ENCODE measurements around the gene LRRC61.

LRRC61 gene

DNA sequence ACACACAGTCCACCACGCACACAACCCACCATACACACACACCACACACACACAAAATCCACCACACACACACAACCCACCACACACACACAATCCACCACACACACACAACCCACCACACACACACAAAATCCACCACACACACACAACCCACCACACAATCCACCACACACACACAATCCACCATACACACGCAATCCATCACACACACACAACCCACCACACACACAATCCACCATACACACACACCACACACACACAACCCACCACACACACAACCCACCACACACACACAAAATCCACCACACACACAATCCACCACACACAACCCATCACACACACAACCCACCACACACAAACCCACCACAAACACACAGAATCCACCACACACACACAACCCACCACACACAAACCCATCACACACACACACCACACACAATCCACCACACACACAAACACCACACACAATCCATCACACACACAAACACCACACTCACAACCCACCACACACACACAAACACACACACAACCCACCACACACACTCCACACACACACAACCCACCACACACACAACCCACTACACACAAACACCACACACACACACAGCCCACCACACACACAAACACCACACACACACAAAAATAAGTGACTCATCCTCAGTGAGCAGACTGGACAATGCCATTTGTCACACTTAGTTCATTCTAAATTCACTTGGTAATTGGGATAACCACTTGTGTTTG is 36.6 kb downstream of the LRRC61 start (continued):
- TF ChIP-seq, protein P1, sequence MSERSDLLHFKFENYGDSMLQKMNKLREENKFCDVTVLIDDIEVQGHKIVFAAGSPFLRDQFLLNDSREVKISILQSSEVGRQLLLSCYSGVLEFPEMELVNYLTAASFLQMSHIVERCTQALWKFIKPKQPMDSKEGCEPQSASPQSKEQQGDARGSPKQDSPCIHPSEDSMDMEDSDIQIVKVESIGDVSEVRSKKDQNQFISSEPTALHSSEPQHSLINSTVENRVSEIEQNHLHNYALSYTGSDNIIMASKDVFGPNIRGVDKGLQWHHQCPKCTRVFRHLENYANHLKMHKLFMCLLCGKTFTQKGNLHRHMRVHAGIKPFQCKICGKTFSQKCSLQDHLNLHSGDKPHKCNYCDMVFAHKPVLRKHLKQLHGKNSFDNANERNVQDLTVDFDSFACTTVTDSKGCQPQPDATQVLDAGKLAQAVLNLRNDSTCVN (tag by site-specific recombination; optimal IDR thresholded peaks at IDR 0.05): peak; percentile 13
- TF ChIP-seq ZNF155 (tag by site-specific recombination; IDR thresholded peaks at IDR 0.05) (peak; percentile 79; the same call in 1 of the 2 replicates), ZNF639 (tag by site-specific recombination; IDR thresholded peaks at IDR 0.05) (peak; percentile 99), RBAK (tag by site-specific recombination; IDR thresholded peaks at IDR 0.05) (no peak), ZSCAN23 (tag by site-specific recombination; IDR thresholded peaks at IDR 0.05) (peak; percentile 99), ZNF449 (tag by site-specific recombination; IDR thresholded peaks at IDR 0.05) (no peak), ZNF585B (tag by site-specific recombination; IDR thresholded peaks at IDR 0.05) (no peak), ZNF2 (tag by site-specific recombination; IDR thresholded peaks at IDR 0.05) (peak; percentile 100), ZNF18 (tag by site-specific recombination; IDR thresholded peaks at IDR 0.05) (peak; percentile 87), ZNF747 (tag by site-specific recombination; IDR thresholded peaks at IDR 0.05) (no peak), ZNF76 (tag by site-specific recombination; IDR thresholded peaks at IDR 0.05; ENCODE audit: borderline replicate concordance, low read depth) (peak; percentile 46; the same call in 1 of the 2 replicates), ZNF792 (tag by site-specific recombination; IDR thresholded peaks at IDR 0.05) (0 out of 2 replicates have a peak, but pooled peaks have one; percentile 18), ZNF544 (tag by site-specific recombination; IDR thresholded peaks at IDR 0.05) (no peak), ZNF175 (tag by site-specific recombination; IDR thresholded peaks at IDR 0.05) (no peak), ZNF707 (tag by site-specific recombination; IDR thresholded peaks at IDR 0.05) (peak; percentile 53; the same call in 1 of the 2 replicates), HOXA7 (CRISPR knock-in tag; IDR thresholded peaks at IDR 0.05; ENCODE audit: borderline replicate concordance) (no peak), ZNF670 (tag by site-specific recombination; IDR thresholded peaks at IDR 0.05; ENCODE audit: low read depth) (no peak; the same call in 1 of the 2 replicates), ZNF571 (tag by site-specific recombination; IDR thresholded peaks at IDR 0.05) (no peak)
- TF ChIP-seq, protein P2, sequence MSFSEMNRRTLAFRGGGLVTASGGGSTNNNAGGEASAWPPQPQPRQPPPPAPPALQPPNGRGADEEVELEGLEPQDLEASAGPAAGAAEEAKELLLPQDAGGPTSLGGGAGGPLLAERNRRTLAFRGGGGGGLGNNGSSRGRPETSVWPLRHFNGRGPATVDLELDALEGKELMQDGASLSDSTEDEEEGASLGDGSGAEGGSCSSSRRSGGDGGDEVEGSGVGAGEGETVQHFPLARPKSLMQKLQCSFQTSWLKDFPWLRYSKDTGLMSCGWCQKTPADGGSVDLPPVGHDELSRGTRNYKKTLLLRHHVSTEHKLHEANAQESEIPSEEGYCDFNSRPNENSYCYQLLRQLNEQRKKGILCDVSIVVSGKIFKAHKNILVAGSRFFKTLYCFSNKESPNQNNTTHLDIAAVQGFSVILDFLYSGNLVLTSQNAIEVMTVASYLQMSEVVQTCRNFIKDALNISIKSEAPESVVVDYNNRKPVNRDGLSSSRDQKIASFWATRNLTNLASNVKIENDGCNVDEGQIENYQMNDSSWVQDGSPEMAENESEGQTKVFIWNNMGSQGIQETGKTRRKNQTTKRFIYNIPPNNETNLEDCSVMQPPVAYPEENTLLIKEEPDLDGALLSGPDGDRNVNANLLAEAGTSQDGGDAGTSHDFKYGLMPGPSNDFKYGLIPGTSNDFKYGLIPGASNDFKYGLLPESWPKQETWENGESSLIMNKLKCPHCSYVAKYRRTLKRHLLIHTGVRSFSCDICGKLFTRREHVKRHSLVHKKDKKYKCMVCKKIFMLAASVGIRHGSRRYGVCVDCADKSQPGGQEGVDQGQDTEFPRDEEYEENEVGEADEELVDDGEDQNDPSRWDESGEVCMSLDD (tag by site-specific recombination; IDR thresholded peaks at IDR 0.05): no peak
- TF ChIP-seq, protein P3, sequence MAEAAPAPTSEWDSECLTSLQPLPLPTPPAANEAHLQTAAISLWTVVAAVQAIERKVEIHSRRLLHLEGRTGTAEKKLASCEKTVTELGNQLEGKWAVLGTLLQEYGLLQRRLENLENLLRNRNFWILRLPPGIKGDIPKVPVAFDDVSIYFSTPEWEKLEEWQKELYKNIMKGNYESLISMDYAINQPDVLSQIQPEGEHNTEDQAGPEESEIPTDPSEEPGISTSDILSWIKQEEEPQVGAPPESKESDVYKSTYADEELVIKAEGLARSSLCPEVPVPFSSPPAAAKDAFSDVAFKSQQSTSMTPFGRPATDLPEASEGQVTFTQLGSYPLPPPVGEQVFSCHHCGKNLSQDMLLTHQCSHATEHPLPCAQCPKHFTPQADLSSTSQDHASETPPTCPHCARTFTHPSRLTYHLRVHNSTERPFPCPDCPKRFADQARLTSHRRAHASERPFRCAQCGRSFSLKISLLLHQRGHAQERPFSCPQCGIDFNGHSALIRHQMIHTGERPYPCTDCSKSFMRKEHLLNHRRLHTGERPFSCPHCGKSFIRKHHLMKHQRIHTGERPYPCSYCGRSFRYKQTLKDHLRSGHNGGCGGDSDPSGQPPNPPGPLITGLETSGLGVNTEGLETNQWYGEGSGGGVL (tag by site-specific recombination; IDR thresholded peaks at IDR 0.05): no peak
- TF ChIP-seq, protein P4, sequence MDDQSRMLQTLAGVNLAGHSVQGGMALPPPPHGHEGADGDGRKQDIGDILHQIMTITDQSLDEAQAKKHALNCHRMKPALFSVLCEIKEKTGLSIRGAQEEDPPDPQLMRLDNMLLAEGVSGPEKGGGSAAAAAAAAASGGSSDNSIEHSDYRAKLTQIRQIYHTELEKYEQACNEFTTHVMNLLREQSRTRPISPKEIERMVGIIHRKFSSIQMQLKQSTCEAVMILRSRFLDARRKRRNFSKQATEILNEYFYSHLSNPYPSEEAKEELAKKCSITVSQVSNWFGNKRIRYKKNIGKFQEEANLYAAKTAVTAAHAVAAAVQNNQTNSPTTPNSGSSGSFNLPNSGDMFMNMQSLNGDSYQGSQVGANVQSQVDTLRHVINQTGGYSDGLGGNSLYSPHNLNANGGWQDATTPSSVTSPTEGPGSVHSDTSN (CRISPR knock-in tag; IDR thresholded peaks at IDR 0.05): no peak
- TF ChIP-seq, protein P5, sequence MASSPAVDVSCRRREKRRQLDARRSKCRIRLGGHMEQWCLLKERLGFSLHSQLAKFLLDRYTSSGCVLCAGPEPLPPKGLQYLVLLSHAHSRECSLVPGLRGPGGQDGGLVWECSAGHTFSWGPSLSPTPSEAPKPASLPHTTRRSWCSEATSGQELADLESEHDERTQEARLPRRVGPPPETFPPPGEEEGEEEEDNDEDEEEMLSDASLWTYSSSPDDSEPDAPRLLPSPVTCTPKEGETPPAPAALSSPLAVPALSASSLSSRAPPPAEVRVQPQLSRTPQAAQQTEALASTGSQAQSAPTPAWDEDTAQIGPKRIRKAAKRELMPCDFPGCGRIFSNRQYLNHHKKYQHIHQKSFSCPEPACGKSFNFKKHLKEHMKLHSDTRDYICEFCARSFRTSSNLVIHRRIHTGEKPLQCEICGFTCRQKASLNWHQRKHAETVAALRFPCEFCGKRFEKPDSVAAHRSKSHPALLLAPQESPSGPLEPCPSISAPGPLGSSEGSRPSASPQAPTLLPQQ (tag by site-specific recombination; IDR thresholded peaks at IDR 0.05): peak; percentile 20; the same call in 1 of the 2 replicates
- TF ChIP-seq, protein P6, sequence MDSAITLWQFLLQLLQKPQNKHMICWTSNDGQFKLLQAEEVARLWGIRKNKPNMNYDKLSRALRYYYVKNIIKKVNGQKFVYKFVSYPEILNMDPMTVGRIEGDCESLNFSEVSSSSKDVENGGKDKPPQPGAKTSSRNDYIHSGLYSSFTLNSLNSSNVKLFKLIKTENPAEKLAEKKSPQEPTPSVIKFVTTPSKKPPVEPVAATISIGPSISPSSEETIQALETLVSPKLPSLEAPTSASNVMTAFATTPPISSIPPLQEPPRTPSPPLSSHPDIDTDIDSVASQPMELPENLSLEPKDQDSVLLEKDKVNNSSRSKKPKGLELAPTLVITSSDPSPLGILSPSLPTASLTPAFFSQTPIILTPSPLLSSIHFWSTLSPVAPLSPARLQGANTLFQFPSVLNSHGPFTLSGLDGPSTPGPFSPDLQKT (IDR thresholded peaks at IDR 0.05; ENCODE audit: borderline replicate concordance, low read depth, low read length): no peak
